ENCODE results near the gene ABCA13. TPM values are rescaled to one million over a fixed set of nuclear protein-coding genes. Genes with fewer than 3 reads are reported as not detected.

Gene ABCA13
- total RNA-seq, 1 donor from 2014 or later, result not detected

- no peak for DNase-seq (ENCODE audit: low spot score)
- Histone ChIP-seq H3K9ac (no peak overlapping the region), H3F3A (ENCODE audit: low read depth) (no peaks in the 10 kb centered on the region), H2AFZ (replicated peaks) (no peak overlapping the region), H3K4me1 (no peaks in the 10 kb centered on the region), H4K20me1 (ENCODE audit: low read depth) (no peaks in the 10 kb centered on the region), H3K27me3 (no peaks in the 10 kb centered on the region), H3K4me2 (no peak overlapping the region), H3K27ac (no peak overlapping the region), H3K79me2 (ENCODE audit: low read depth) (no peaks in the 10 kb centered on the region), H3K4me3 (no peak overlapping the region), H3K36me3 (no peaks in the 10 kb centered on the region), H3K9me3 (ENCODE audit: low read depth) (no peaks in the 10 kb centered on the region)
- H3K4me1 Mint-ChIP-seq, result no peaks in the 10 kb centered on the region
- no peaks in the 10 kb centered on the region for H3K9me3 Mint-ChIP-seq
- no peak overlapping the region for H3K4me3 Mint-ChIP-seq
- no peak for TF ChIP-seq EZH2 (IDR thresholded peaks at IDR 0.05)
- no peak for TF ChIP-seq EZH2phosphoT487 (IDR thresholded peaks at IDR 0.05)
- no peak for TF ChIP-seq CTCF (IDR thresholded peaks at IDR 0.05)
- H3K36me3 Mint-ChIP-seq, result no peaks in the 10 kb centered on the region
- no peak overlapping the region for H3K27ac Mint-ChIP-seq
- peaks cover 3% of the 10 kb centered on the region for H3K27me3 Mint-ChIP-seq (ENCODE audit: insufficient read depth, low read depth)
Observed at GRCh38 chr7:48280100-48280499, 108.8 kb downstream of the ABCA13 start.

GRCh38 chr7:48285373-48285772, 114.1 kb downstream of the ABCA13 start:
- H3K4me1 ChIP-seq, result no peaks in the 10 kb centered on the region
- H3K27ac ChIP-seq, result no peak overlapping the region
- Mint-ChIP-seq H3K4me1 (no peaks in the 10 kb centered on the region), H3K27me3 (ENCODE audit: insufficient read depth, low read depth) (peaks cover 3% of the 10 kb centered on the region), H3K27ac (no peak overlapping the region), H3K9me3 (no peaks in the 10 kb centered on the region), H3K36me3 (no peaks in the 10 kb centered on the region), H3K4me3 (no peak overlapping the region)
- DNase-seq (ENCODE audit: low spot score), result no peak
- H3K4me3 ChIP-seq, result no peak overlapping the region
- no peaks in the 10 kb centered on the region for H4K20me1 ChIP-seq (ENCODE audit: low read depth)
- H2AFZ ChIP-seq (replicated peaks), result no peak overlapping the region
- H3K36me3 ChIP-seq, result no peaks in the 10 kb centered on the region
- H3K4me2 ChIP-seq, result no peak overlapping the region
- TF ChIP-seq EZH2 (IDR thresholded peaks at IDR 0.05), result no peak
- TF ChIP-seq CTCF (IDR thresholded peaks at IDR 0.05), result no peak
- TF ChIP-seq EZH2phosphoT487 (IDR thresholded peaks at IDR 0.05), result no peak
- no peaks in the 10 kb centered on the region for H3K9me3 ChIP-seq (ENCODE audit: low read depth)
- H3K27me3 ChIP-seq, result no peaks in the 10 kb centered on the region
- H3F3A ChIP-seq (ENCODE audit: low read depth), result no peaks in the 10 kb centered on the region
- no peak overlapping the region for H3K9ac ChIP-seq
- H3K79me2 ChIP-seq (ENCODE audit: low read depth), result no peaks in the 10 kb centered on the region

GRCh38 chr7:48286836-48287235, 115.6 kb downstream of the ABCA13 start:
- Histone ChIP-seq H3K9me3 (ENCODE audit: low read depth) (no peaks in the 10 kb centered on the region), H3K36me3 (no peaks in the 10 kb centered on the region), H3K4me1 (no peaks in the 10 kb centered on the region), H3K4me3 (no peak overlapping the region), H3K27me3 (no peaks in the 10 kb centered on the region), H3F3A (ENCODE audit: low read depth) (no peaks in the 10 kb centered on the region), H4K20me1 (ENCODE audit: low read depth) (no peaks in the 10 kb centered on the region), H3K4me2 (no peak overlapping the region), H3K27ac (no peak overlapping the region), H3K79me2 (ENCODE audit: low read depth) (no peaks in the 10 kb centered on the region), H3K9ac (no peak overlapping the region), H2AFZ (replicated peaks) (no peak overlapping the region)
- Mint-ChIP-seq H3K36me3 (no peaks in the 10 kb centered on the region), H3K9me3 (no peaks in the 10 kb centered on the region), H3K27ac (no peak overlapping the region), H3K27me3 (ENCODE audit: insufficient read depth, low read depth) (peaks cover 8% of the 10 kb centered on the region), H3K4me3 (no peak overlapping the region), H3K4me1 (no peaks in the 10 kb centered on the region)
- DNase-seq (ENCODE audit: low spot score), result no peak
- TF ChIP-seq EZH2phosphoT487 (IDR thresholded peaks at IDR 0.05) (no peak), CTCF (IDR thresholded peaks at IDR 0.05) (no peak), EZH2 (IDR thresholded peaks at IDR 0.05) (no peak)

All from neural progenitor cell (in vitro differentiated cells).